IMR-90 (cell line): ENCODE results near the gene PACSIN2. TPM values are rescaled to one million over a fixed set of nuclear protein-coding genes. Genes with fewer than 3 reads are reported as not detected.
A peak's percentile ranks its signal among the peaks of the same experiment; 100 is the strongest.

ENCODE experiments used
- ATAC-seq: fragments of 200-7000 bp; cut with Tn5 transposase; 2 replicates; pipeline ENCODE4 v1.9.1; 2020; ENCODE audit warnings: low read depth, mild to moderate bottlenecking, moderate library complexity
- BruUV-seq: library from RNA; stranded (reverse); fragments of 400-500 nt; replicated peaks from 2 replicates; lab custom pipeline; 2021; lab: Mats Ljungman, UMichigan
- CTCF ChIA-PET: fragments of 300-600 bp; formaldehyde crosslinking; extraction: SDS; loops from one replicate; lab custom pipeline; 2021; ENCODE audit warnings: antibody characterized with exemption; lab: Yijun Ruan, JAX
- POLR2A ChIA-PET: fragments of 300-600 bp; sonication (Branson Sonifier 250); formaldehyde crosslinking; loops from one replicate; lab custom pipeline; 2022; ENCODE audit warnings: antibody characterized with exemption; ENCODE audit not compliant: unreplicated experiment; lab: Charles Lee
- DNase-seq: peaks from one replicate; pipeline ENCODE4 v3.0.0; 2013
- H2AFZ ChIP-seq: replicated peaks from 2 replicates; pipeline ENCODE3; 2013; ENCODE audit warnings: low read length, mild to moderate bottlenecking; ENCODE audit not compliant: poor library complexity
- H2AK5ac ChIP-seq: 2 replicates; pipeline ENCODE4 v1.6.1; 2013; ENCODE audit warnings: low read depth, low read length, inconsistent platforms
- H2AK9ac ChIP-seq: replicated peaks from 2 replicates; pipeline ENCODE3; 2013; ENCODE audit warnings: mild to moderate bottlenecking, low read depth, low read length, moderate library complexity; ENCODE audit not compliant: poor library complexity
- H2BK120ac ChIP-seq: 2 replicates; pipeline ENCODE4 v1.6.1; 2013; ENCODE audit warnings: low read depth, low read length, inconsistent platforms
- H2BK15ac ChIP-seq: 3 replicates; pipeline ENCODE4 v1.6.1; 2013; ENCODE audit warnings: low read depth, low read length, inconsistent platforms
- H2BK20ac ChIP-seq: 2 replicates; pipeline ENCODE4 v1.6.1; 2013; ENCODE audit warnings: low read depth, mild to moderate bottlenecking, inconsistent platforms, low read length, moderate library complexity
- H2BK5ac ChIP-seq: 2 replicates; pipeline ENCODE4 v1.6.1; 2013; ENCODE audit warnings: mild to moderate bottlenecking, low read depth, low read length, inconsistent platforms; ENCODE audit not compliant: poor library complexity, severe bottlenecking
- H3K14ac ChIP-seq: replicated peaks from 2 replicates; pipeline ENCODE4 v1.6.1; 2013; ENCODE audit warnings: low read depth, low read length, inconsistent platforms
- H3K18ac ChIP-seq: 2 replicates; pipeline ENCODE4 v1.6.1; 2013; ENCODE audit warnings: low read depth, low read length, control low read depth
- H3K23ac ChIP-seq: 2 replicates; pipeline ENCODE4 v1.6.1; 2013; ENCODE audit warnings: low read depth, low read length, inconsistent platforms
- H3K27ac ChIP-seq: 2 replicates; pipeline ENCODE4 v1.5.1; 2013; ENCODE audit warnings: mild to moderate bottlenecking, control low read depth, low read length; ENCODE audit not compliant: insufficient read depth
- H3K27me3 ChIP-seq: 2 replicates; pipeline ENCODE4 v1.6.1; 2013; ENCODE audit warnings: low read length; ENCODE audit not compliant: control insufficient read depth, insufficient read depth
- H3K36me3 ChIP-seq: 2 replicates; pipeline ENCODE4 v1.6.1; 2013; ENCODE audit warnings: low read length, mixed read lengths; ENCODE audit not compliant: control insufficient read depth, insufficient read depth
- H3K4ac ChIP-seq: 2 replicates; pipeline ENCODE4 v1.6.1; 2013; ENCODE audit warnings: low read depth, low read length, inconsistent platforms
- H3K4me1 ChIP-seq: 2 replicates; pipeline ENCODE4 v1.6.1; 2013; ENCODE audit warnings: low read length, mixed read lengths; ENCODE audit not compliant: control insufficient read depth, insufficient read depth
- H3K4me2 ChIP-seq: 2 replicates; pipeline ENCODE4 v1.6.1; 2013; ENCODE audit warnings: low read depth, mild to moderate bottlenecking, control low read depth, low read length, moderate library complexity
- H3K4me3 ChIP-seq: 2 replicates; pipeline ENCODE4 v1.5.1; 2013; ENCODE audit warnings: low read depth, mild to moderate bottlenecking, control low read depth, low read length, moderate library complexity; ENCODE audit not compliant: insufficient read depth
- H3K56ac ChIP-seq: 2 replicates; pipeline ENCODE4 v1.6.1; 2013; ENCODE audit warnings: low read length, inconsistent platforms; ENCODE audit not compliant: insufficient read depth; ENCODE audit errors: extremely low read depth
- H3K79me1 ChIP-seq, 2 experiments: 2 replicates each; pipeline ENCODE4 v1.6.1; 2013; ENCODE audit warnings: low read length in 2 of 2, inconsistent platforms in 1 of 2, low read depth in 1 of 2
- H3K9ac ChIP-seq: 2 replicates; pipeline ENCODE4 v1.6.1; 2013; ENCODE audit warnings: low read depth, low read length, control low read depth
- H3K9me1 ChIP-seq: 2 replicates; pipeline ENCODE4 v1.6.1; 2013; ENCODE audit warnings: low read length, inconsistent platforms; ENCODE audit not compliant: insufficient read depth
- H3K9me3 ChIP-seq: 2 replicates; pipeline ENCODE4 v1.6.1; 2013; ENCODE audit warnings: low read length; ENCODE audit not compliant: control insufficient read depth, insufficient read depth
- H4K20me1 ChIP-seq: 2 replicates; pipeline ENCODE4 v1.6.1; 2013; ENCODE audit warnings: low read length, inconsistent platforms; ENCODE audit not compliant: insufficient read depth
- H4K5ac ChIP-seq: 2 replicates; pipeline ENCODE4 v1.6.1; 2013; ENCODE audit warnings: mild to moderate bottlenecking, low read depth, low read length, control low read depth
- H4K8ac ChIP-seq, 2 experiments: 2 replicates each; pipeline ENCODE4 v1.6.1; 2013; ENCODE audit warnings: low read depth in 2 of 2, low read length in 2 of 2, control low read depth in 1 of 2, inconsistent platforms in 1 of 2
- H4K91ac ChIP-seq: 2 replicates; pipeline ENCODE4 v1.6.1; 2013; ENCODE audit warnings: low read depth, low read length, inconsistent platforms; ENCODE audit not compliant: insufficient read depth
- BHLHE40 ChIP-seq: fragments of 150-350 bp; IDR thresholded peaks from 2 replicates; pipeline ENCODE4 v1.6.1; 2016; ENCODE audit warnings: mild to moderate bottlenecking, low read depth, low read length
- CEBPB ChIP-seq: IDR thresholded peaks from 2 replicates; pipeline ENCODE4 v1.6.1; 2012; ENCODE audit warnings: low read depth, low read length, improper control_type of control experiment
- CHD1 ChIP-seq: IDR thresholded peaks from 2 replicates; pipeline ENCODE4 v1.6.1; 2012; ENCODE audit warnings: low read depth, low read length, improper control_type of control experiment
- NFE2L2 ChIP-seq: fragments of 150-350 bp; IDR thresholded peaks from 2 replicates; pipeline ENCODE4 v1.6.1; 2016; ENCODE audit warnings: low read depth, mild to moderate bottlenecking, low read length
- RFX5 ChIP-seq: IDR thresholded peaks from 2 replicates; pipeline ENCODE4 v1.8.0; 2012; ENCODE audit warnings: low read depth, mild to moderate bottlenecking, low read length, moderate library complexity
- SMC3 ChIP-seq: fragments of 150-350 bp; IDR thresholded peaks from 2 replicates; pipeline ENCODE4 v1.6.1; 2016; ENCODE audit warnings: low read depth, mild to moderate bottlenecking, antibody characterized with exemption, low read length, moderate library complexity
- WGBS, 2 experiments: methylation state at CpG; one replicate each; pipeline versions ENCODE4 v1.1.5 to v1.1.7; 2013; ENCODE audit warnings: missing lambda C conversion rate in 2 of 2; ENCODE audit not compliant: insufficient read length in 1 of 2; ENCODE audit errors: extremely low coverage in 2 of 2; 5-methylcytosine and 5-hydroxymethylcytosine counted together
- dilution Hi-C: fragments of 300-500 bp; cut with HindIII; formaldehyde crosslinking; loops from one replicate; pipeline ENCODE4 v1.14.3; 2018; ENCODE audit warnings: low sequenced_read_pairs; ENCODE audit not compliant: unreplicated experiment
- in situ Hi-C: fragments of 300-500 bp; cut with MboI; formaldehyde crosslinking; loops from 3 replicates; pipeline ENCODE4 v1.14.3; 2019; ENCODE audit warnings: low sequenced_read_pairs, inconsistent platforms, mixed read lengths
- intact Hi-C: fragments of 100-400 bp; cut with micrococcal nuclease; formaldehyde crosslinking; loops from 2 replicates; pipeline ENCODE4 v1.10.0; 2022
- polyA plus RNA-seq, 3 experiments: library from polyadenylated mRNA; depleted of rRNA; stranded (reverse); fragments of >200 nt; gene quantifications; 2 replicates each; pipeline ENCODE4 v1.2.3, GENCODE V29; 2012; ENCODE audit warnings: low replicate concordance in 1 of 3
- total RNA-seq: library from RNA; depleted of rRNA; stranded (reverse); fragments of >200 nt; gene quantifications from 2 replicates; pipeline ENCODE4 v1.2.3, GENCODE V29; 2012
- TF ChIP-seq, protein P1 (sequence below): fragments of 150-350 bp; IDR thresholded peaks from 2 replicates; pipeline ENCODE4 v1.6.1; 2016; ENCODE audit warnings: low read depth, mild to moderate bottlenecking, low read length, moderate library complexity, borderline replicate concordance
- TF ChIP-seq, protein P2 (sequence below): fragments of 150-350 bp; IDR thresholded peaks from 2 replicates; pipeline ENCODE4 v1.6.1; 2017; ENCODE audit warnings: mild to moderate bottlenecking, antibody characterized with exemption, low read length, low read depth

PACSIN2 gene
- total and polyA plus RNA-seq, 2 of the 4 experiments (the other 2 are of a cell fraction) = 85.0 to 118 TPM

DNA sequence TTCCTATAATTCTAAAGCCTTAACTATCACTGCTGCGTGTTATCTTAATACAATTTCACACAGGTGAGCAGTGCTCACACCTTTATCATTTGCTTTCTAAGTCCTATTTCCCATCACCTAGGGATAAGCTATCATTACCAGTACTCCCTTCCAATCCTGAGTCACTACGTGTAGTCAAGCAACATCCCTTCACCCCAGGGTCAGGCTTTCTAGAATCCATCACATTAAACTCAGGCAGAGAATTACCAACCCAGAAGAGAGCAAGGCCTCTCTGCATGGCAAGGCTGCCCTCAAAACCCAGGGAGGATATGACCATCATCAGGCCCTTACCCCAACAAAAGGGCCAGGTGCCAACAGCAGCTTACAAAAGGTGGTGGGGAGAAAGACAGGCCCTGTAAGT lies 9.8 kb downstream of the PACSIN2 start:
- H3K9ac ChIP-seq = no peak overlapping the region
- no peaks in the 10 kb centered on the region for H3K36me3 ChIP-seq
- TF ChIP-seq, protein P1, sequence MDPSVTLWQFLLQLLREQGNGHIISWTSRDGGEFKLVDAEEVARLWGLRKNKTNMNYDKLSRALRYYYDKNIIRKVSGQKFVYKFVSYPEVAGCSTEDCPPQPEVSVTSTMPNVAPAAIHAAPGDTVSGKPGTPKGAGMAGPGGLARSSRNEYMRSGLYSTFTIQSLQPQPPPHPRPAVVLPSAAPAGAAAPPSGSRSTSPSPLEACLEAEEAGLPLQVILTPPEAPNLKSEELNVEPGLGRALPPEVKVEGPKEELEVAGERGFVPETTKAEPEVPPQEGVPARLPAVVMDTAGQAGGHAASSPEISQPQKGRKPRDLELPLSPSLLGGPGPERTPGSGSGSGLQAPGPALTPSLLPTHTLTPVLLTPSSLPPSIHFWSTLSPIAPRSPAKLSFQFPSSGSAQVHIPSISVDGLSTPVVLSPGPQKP = no peak
- TF ChIP-seq SMC3 (no peak), CEBPB (no peak), RFX5 (no peak), NFE2L2 (no peak), CHD1 (no peak), BHLHE40 (no peak)
- TF ChIP-seq, protein P2, sequence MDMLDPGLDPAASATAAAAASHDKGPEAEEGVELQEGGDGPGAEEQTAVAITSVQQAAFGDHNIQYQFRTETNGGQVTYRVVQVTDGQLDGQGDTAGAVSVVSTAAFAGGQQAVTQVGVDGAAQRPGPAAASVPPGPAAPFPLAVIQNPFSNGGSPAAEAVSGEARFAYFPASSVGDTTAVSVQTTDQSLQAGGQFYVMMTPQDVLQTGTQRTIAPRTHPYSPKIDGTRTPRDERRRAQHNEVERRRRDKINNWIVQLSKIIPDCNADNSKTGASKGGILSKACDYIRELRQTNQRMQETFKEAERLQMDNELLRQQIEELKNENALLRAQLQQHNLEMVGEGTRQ = no peak
- H3K27ac ChIP-seq = peak overlapping the region; percentile 11
- H4K5ac ChIP-seq = no peak overlapping the region
- H3K27me3 ChIP-seq = no peaks in the 10 kb centered on the region
- peak overlapping the region in 1 of 2 experiments; percentile 25; a peak in 1 of 4 replicates for H4K8ac ChIP-seq
- no peak overlapping the region; the same call in 1 of the 2 replicates for H2AK5ac ChIP-seq
- no TSS peak for BruUV-seq
- no peak overlapping the region for H3K4me2 ChIP-seq
- no peak overlapping the region for H2BK20ac ChIP-seq
- ATAC-seq = no peak
- peak overlapping the region; percentile 33; the same call in 1 of the 2 replicates for H4K91ac ChIP-seq
- peaks cover 40% of the 10 kb centered on the region for H4K20me1 ChIP-seq
- dilution Hi-C loops (no loop called here), in situ Hi-C loops (no loop called here), intact Hi-C loops (no loop called here)
- no CpG with 5 or more reads among the region's 2 CpGs for WGBS, 2 experiments
- H2AFZ ChIP-seq = no peak overlapping the region
- peaks cover 42% of the 10 kb centered on the region for H3K9me1 ChIP-seq
- peak overlapping the region; percentile 73; the same call in 1 of the 2 replicates for H3K14ac ChIP-seq
- no peak for DNase-seq
- peak overlapping the region; percentile 57; the same call in 1 of the 2 replicates for H3K23ac ChIP-seq
- no peak overlapping the region for H3K18ac ChIP-seq
- no peaks in the 10 kb centered on the region for H3K9me3 ChIP-seq
- peaks cover 47% of the 10 kb centered on the region for H3K4me1 ChIP-seq
- H3K4ac ChIP-seq = peak overlapping the region; percentile 71
- H2BK120ac ChIP-seq = 0 out of 2 replicates have a peak overlapping the region, but pooled peaks have one; percentile 14
- no peak overlapping the region for H2AK9ac ChIP-seq
- H2BK5ac ChIP-seq = peak overlapping the region; percentile 22
- H3K79me1 ChIP-seq = peaks cover 21 to 80% of the 10 kb centered on the region in 2 experiments
- no peak overlapping the region; the same call in 2 of the 3 replicates for H2BK15ac ChIP-seq
- POLR2A ChIA-PET = no interaction called here
- no peak overlapping the region for H3K4me3 ChIP-seq
- CTCF ChIA-PET = no interaction called here
- no peak overlapping the region for H3K56ac ChIP-seq
